Measurements from ENCODE around the gene TTC23L.
A peak's percentile ranks its signal among the peaks of the same experiment; 100 is the strongest.

TTC23L gene

GRCh38 chr5:34870382-34870781 lies 31.4 kb downstream of the TTC23L start:
- no peak for DNase-seq (ENCODE audit: low spot score)

DNA sequence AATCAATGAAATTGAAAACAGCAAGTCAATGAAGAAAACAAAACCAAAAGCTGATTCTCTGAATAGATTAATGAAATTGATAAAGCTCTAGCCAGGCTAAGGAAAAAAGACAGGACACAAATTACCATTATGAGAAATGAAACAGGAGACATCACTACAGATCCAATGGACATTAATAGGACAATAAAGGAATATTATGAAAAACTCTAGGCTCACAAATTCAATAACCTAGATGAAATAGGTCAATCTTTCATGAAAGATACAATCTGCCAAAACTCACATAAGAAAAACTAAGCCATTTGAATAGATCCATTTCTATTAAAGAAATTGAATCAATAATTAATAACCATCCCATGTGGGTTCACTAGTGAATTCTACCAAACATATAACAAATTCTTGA lies 37.3 kb downstream of the TTC23L start:
- DNase-seq (ENCODE audit: low spot score) = no peak

GRCh38 chr5:34881246-34881645 lies 42.3 kb downstream of the TTC23L start:
- DNase-seq (ENCODE audit: low spot score) = no peak

- no peak for DNase-seq (ENCODE audit: low spot score)
Measured at GRCh38 chr5:34886392-34887119, 47.6 kb downstream of the TTC23L start.

- no peak for DNase-seq (ENCODE audit: low spot score)
Measured at GRCh38 chr5:34889394-34889793, 50.4 kb downstream of the TTC23L start.

- no peak for DNase-seq (ENCODE audit: low spot score)
Measured at GRCh38 chr5:34891981-34892380, 53.0 kb downstream of the TTC23L start.

- DNase-seq (ENCODE audit: low spot score) = no peak
Measured at GRCh38 chr5:34892414-34892813, 53.5 kb downstream of the TTC23L start.

GRCh38 chr5:34894716-34895115 lies 55.8 kb downstream of the TTC23L start:
- no peak for DNase-seq (ENCODE audit: low spot score)

GRCh38 chr5:34895641-34896419 lies 56.9 kb downstream of the TTC23L start:
- no peak for DNase-seq (ENCODE audit: low spot score)

DNA sequence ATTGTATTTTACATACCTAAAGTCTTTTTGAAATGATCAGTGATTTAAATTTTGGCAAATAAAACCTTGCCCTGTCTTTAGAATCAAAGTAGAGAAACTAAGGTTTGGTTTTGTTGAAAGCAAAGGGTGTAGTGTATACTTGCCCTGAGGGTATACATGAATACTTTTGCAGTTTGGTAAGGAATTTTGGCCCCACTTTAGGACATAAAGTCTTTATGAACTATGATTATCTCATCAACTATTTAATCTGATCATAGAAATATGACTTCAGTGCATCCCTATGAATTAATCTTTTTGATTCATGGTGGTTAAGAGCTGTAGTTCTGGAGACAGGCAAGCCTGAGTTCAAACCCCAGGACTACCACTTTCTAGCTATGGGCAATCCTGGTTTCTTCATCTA lies 58.7 kb downstream of the TTC23L start:
- no peak for DNase-seq (ENCODE audit: low spot score)

GRCh38 chr5:34898258-34898895 lies 59.4 kb downstream of the TTC23L start:
- peak; percentile 36 for DNase-seq (ENCODE audit: low spot score)

DNA sequence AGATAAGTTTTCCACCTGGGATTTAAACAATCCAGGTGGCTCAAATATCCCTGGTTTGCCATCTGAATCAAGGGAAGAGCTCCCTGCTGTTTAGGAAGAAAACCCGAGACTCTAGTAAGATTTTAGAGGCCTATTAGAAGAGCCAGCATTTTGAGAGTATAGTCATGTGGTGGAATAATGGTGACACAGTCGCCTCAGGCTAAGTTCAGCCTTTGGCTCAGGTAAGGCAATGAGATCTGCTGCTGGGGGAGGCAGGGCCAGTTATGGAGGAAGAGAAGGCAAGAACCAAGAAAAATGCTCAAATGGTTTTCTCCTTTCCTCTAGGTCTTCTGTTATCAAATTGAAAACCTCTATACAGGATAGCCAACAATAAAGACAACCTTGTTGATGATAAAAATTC lies 60.1 kb downstream of the TTC23L start:
- no peak for DNase-seq (ENCODE audit: low spot score)

DNA sequence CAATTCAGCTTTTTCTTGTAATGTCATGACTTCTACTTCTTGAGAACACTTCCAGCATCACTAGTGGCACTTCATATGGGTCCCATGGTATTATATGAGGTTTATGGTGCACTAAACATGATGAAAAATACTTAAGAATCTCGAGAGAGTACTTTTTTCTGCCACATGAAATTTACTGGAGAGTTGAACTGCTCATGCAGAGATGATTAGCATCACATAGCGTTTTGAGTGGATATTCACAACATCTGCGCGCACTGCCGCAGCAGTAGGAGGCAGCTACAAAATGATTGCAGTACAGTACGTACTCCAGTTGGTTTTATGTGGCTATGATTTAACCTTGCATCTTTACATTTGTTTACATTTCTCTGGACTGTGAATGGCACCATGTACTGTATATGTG lies 61.7 kb downstream of the TTC23L start:
- DNase-seq (ENCODE audit: low spot score) = no peak

DNA sequence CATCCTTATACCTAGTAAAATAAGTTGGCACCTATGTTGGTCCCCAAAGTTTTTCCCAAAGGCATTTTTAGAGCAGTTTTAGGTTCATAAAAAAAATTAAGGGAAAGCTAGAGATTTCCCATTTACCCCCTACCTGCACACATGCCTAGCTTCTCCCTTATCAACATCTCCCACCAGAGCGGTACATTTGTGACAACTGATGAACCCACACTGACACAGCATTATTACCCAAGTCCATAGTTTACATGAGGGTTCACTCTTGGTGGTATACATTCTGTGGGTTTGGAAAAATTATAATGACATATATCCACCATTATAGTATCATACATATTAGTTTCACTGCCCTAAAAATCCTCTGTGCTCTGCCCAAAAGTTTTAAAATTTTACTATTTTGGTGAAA lies 64.3 kb downstream of the TTC23L start:
- no peak for DNase-seq (ENCODE audit: low spot score)

DNA sequence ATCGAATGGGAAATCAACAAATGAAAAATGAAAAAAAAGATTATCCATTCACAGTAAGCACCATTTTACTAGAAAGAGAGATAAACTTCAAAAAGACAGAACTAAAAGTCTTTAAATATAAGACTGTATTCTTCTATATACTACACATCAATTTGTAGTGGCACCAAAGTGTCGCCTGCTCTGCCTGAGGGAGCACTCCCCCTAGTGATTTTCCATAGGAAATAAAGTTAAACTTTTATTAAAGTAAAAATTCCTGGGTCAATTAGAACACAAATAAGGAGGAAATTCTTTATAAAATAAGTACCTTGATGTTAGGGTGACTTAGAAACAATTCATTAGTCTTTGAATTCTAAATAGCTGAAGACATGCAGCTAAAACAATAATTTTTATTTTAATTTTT lies 66.6 kb downstream of the TTC23L start:
- DNase-seq (ENCODE audit: low spot score) = no peak

GRCh38 chr5:34913072-34913471 lies 74.1 kb downstream of the TTC23L start:
- no peak for DNase-seq (ENCODE audit: low spot score)

GRCh38 chr5:34914671-34915138 lies 75.7 kb downstream of the TTC23L start:
- DNase-seq (ENCODE audit: low spot score) = peak; percentile 24

GRCh38 chr5:34915139-34915855 lies 76.3 kb downstream of the TTC23L start, which contains the start of the genes BRIX1 and RAD1:
BRIX1 (plus strand) TSS chr5:34915711; CDS start chr5:34915739, 28 bp downstream.
RAD1 (minus strand) TSS chr5:34915504; CDS start chr5:34914892, 612 bp downstream.
- peak; percentile 87 for DNase-seq (ENCODE audit: low spot score)

GRCh38 chr5:34915856-34916192 lies 76.9 kb downstream of the TTC23L start:
- DNase-seq (ENCODE audit: low spot score) = no peak

GRCh38 chr5:34916518-34916917 lies 77.6 kb downstream of the TTC23L start:
- no peak for DNase-seq (ENCODE audit: low spot score)

GRCh38 chr5:34918025-34918424 lies 79.1 kb downstream of the TTC23L start:
- DNase-seq (ENCODE audit: low spot score) = no peak

DNA sequence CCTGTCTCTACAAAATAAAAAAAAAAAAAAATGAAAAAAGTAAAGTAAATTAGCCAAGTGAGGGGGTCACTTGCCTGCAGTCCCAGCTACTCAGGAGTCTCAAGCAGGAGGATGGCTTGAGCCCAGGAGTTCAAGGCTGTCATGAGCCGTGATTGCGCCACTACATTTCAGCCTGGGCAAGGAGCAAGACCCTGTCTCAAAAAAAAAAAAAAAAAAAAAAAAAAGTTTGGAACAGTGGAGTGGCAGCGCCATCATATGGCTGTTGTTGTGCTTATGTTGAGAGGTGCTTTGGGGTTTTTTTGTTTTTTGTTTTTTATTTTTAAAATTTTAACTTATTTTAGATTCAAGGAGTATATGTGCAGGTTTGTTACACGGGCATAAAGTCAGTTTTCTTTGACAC lies 80.1 kb downstream of the TTC23L start:
- no peak for DNase-seq (ENCODE audit: low spot score)
